ENCODE results near the gene ZACN. TPM values are rescaled to one million over a fixed set of nuclear protein-coding genes. Genes with fewer than 3 reads are reported as not detected.

ZACN gene
- total RNA-seq, 2 donors from 2014 or later = not detected

- ATAC-seq (ENCODE audit: insufficient number of reproducible peaks, low FRiP score, low read depth) = no peak
- no peak overlapping the region for H3K4me3 ChIP-seq
- H3K9me3 ChIP-seq = no peaks in the 10 kb centered on the region
- no peak for DNase-seq (ENCODE audit: low spot score)
- peaks cover 0 to 12% of the 10 kb centered on the region in 2 donors for H3K4me1 ChIP-seq (ENCODE audit: control insufficient read depth in 1 of 2, low read depth in 2 of 2)
- H3K27ac ChIP-seq = no peak overlapping the region
- TF ChIP-seq, protein P1, sequence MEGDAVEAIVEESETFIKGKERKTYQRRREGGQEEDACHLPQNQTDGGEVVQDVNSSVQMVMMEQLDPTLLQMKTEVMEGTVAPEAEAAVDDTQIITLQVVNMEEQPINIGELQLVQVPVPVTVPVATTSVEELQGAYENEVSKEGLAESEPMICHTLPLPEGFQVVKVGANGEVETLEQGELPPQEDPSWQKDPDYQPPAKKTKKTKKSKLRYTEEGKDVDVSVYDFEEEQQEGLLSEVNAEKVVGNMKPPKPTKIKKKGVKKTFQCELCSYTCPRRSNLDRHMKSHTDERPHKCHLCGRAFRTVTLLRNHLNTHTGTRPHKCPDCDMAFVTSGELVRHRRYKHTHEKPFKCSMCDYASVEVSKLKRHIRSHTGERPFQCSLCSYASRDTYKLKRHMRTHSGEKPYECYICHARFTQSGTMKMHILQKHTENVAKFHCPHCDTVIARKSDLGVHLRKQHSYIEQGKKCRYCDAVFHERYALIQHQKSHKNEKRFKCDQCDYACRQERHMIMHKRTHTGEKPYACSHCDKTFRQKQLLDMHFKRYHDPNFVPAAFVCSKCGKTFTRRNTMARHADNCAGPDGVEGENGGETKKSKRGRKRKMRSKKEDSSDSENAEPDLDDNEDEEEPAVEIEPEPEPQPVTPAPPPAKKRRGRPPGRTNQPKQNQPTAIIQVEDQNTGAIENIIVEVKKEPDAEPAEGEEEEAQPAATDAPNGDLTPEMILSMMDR (IDR thresholded peaks at IDR 0.05) = no peak
- H3K36me3 ChIP-seq = no peaks in the 10 kb centered on the region
- no peaks in the 10 kb centered on the region for H3K27me3 ChIP-seq (replicated peaks; ENCODE audit: insufficient read depth)
Measured at GRCh38 chr17:76125922-76126321, 46.9 kb downstream of the ZACN start.

GRCh38 chr17:76130473-76130872 lies 51.5 kb downstream of the ZACN start:
- TF ChIP-seq, protein P1 (IDR thresholded peaks at IDR 0.05) = no peak
- H3K9me3 ChIP-seq = no peaks in the 10 kb centered on the region
- H3K27me3 ChIP-seq (replicated peaks; ENCODE audit: insufficient read depth) = no peaks in the 10 kb centered on the region
- no peak overlapping the region for H3K27ac ChIP-seq
- no peaks in the 10 kb centered on the region for H3K36me3 ChIP-seq
- H3K4me1 ChIP-seq (ENCODE audit: control insufficient read depth in 1 of 2, low read depth in 2 of 2) = no peaks in the 10 kb centered on the region
- no peak overlapping the region for H3K4me3 ChIP-seq
- ATAC-seq (ENCODE audit: insufficient number of reproducible peaks, low FRiP score, low read depth) = no peak
- no peak for DNase-seq (ENCODE audit: low spot score)

DNA sequence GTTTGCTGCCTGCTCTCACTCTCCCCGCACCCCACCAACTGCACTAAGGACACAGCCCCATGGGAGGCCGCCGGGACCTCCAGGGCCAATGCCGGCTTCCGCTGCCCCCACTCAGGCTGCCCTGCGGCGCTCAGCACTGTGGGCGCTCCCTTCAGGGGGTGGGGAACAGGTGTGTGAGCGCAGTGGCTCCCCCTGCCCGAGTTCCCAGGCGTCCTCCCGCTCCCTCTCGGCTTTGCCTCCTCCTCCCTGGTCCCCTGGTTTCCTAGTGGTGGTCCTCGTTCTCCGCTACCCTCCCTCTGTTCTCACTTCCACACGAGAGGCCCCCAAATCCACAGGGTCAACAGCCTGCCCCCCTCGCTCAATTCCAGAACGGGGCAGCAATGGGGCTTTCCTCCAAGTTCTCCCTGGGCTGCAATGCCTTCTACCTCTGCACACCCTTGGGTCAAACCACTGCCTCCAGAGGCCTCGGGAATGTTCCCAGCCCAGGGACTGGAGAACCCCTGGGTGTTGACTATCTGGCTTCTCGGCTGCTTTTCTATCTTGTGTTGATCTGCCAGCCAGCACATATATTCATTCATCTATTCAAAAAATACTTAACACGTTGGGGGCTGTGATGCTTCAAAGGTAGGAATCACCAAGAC lies 52.2 kb downstream of the ZACN start:
- H3K27me3 ChIP-seq (replicated peaks; ENCODE audit: insufficient read depth) = no peaks in the 10 kb centered on the region
- no peaks in the 10 kb centered on the region for H3K36me3 ChIP-seq
- no peaks in the 10 kb centered on the region for H3K9me3 ChIP-seq
- TF ChIP-seq, protein P1 (IDR thresholded peaks at IDR 0.05) = no peak
- H3K4me1 ChIP-seq (ENCODE audit: control insufficient read depth in 1 of 2, low read depth in 2 of 2) = no peaks in the 10 kb centered on the region
- H3K4me3 ChIP-seq = no peak overlapping the region
- no peak for ATAC-seq (ENCODE audit: insufficient number of reproducible peaks, low FRiP score, low read depth)
- DNase-seq (ENCODE audit: low spot score) = no peak
- H3K27ac ChIP-seq = no peak overlapping the region

DNA sequence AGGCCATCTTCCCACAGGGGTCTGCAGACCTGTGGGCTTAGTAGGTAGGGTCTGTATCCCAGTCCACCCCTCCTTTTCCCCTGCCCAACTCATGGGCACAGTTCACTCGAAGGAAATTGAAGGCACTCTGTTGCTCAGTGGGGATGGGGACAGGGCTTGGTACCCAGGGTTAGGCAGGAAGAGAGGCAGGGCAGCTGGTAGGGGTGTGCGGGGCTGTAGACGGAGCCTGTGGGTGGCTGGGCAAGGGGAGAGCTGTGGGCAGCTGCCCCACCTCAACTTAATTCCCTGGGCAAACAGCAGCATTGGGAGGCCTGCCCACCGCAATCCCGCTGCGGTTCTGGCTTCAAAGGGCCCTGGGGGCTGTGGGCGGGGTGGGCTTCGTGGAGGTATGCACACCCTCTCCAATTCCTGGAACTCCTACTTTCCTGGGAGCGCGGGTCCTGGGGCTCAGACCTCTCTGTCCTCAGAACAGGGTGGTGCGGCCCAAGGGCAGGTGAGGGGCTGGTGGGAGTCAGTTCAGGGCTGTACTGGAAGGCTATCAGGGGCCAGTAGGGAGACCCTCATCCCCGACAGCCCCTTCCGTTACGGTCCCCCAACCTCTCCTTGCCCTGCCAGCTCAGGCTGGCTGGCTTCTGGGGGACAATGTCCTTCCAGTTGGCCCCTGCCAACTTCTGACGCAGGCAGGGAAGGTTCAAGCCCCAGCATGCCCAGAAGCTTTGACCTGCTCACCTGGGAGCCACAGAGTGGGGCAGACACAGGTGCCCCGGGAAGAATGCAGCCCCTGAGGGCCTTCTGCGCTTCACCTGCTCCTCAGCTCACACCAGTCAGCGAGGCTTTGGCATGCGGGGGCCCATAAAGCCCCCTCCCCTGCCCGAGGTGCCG lies 53.0 kb downstream of the ZACN start:
- no peak overlapping the region for H3K4me3 ChIP-seq
- TF ChIP-seq, protein P1 (IDR thresholded peaks at IDR 0.05) = no peak
- ATAC-seq (ENCODE audit: insufficient number of reproducible peaks, low FRiP score, low read depth) (no peak), DNase-seq (ENCODE audit: low spot score) (no peak)
- H3K4me1 ChIP-seq (ENCODE audit: control insufficient read depth in 1 of 2, low read depth in 2 of 2) = no peaks in the 10 kb centered on the region
- no peak overlapping the region for H3K27ac ChIP-seq
- H3K36me3 ChIP-seq = no peaks in the 10 kb centered on the region
- no peaks in the 10 kb centered on the region for H3K9me3 ChIP-seq
- H3K27me3 ChIP-seq (replicated peaks; ENCODE audit: insufficient read depth) = peaks cover 4% of the 10 kb centered on the region

Other genes with a start within 250 kb of the ZACN start
- 10 to 100 TPM; 13.5 to 36.0 TPM for gene UNC13D, start 234.8 kb upstream of the ZACN start, total RNA-seq
- 10 to 100 TPM; 55.8 to 83.1 TPM for gene WBP2, start 223.8 kb upstream of the ZACN start, total RNA-seq
- gene TRIM47, start 200.6 kb upstream of the ZACN start, total RNA-seq = 10 to 100 TPM; 58.9 to 94.0 TPM
- 10 to 100 TPM; 21.4 to 22.6 TPM for gene TRIM65, start 182.2 kb upstream of the ZACN start, total RNA-seq
- 10 to 100 TPM; 42.4 to 56.2 TPM for gene MRPL38, start 174.3 kb upstream of the ZACN start, total RNA-seq
- 1 to 10 TPM; 6.3 to 8.0 TPM for gene FBF1, start 138.1 kb upstream of the ZACN start, total RNA-seq
- 10 to 100 TPM; 22.5 to 37.6 TPM for gene ACOX1, start 100.0 kb upstream of the ZACN start, total RNA-seq
- 1 to 10 TPM; 6.0 to 8.1 TPM for gene TEN1, start 99.9 kb upstream of the ZACN start, total RNA-seq
- gene CDK3, start 78.3 kb upstream of the ZACN start, total RNA-seq = 1 to 10 TPM; 3.2 to 4.9 TPM
- 1 to 10 TPM; 1.4 to 1.6 TPM for gene EVPL, start 51.9 kb upstream of the ZACN start, total RNA-seq
- gene SRP68, start 6.7 kb upstream of the ZACN start, total RNA-seq = 10 to 100 TPM; 19.1 to 39.9 TPM
- 1 to 10 TPM in 1 of 2 donors, not detected in 1; 1.4 TPM for gene GALR2, start 4.4 kb upstream of the ZACN start, total RNA-seq
- 10 to 100 TPM; 79.7 to 94.0 TPM for gene EXOC7, start 24.6 kb downstream of the ZACN start, total RNA-seq
- gene FOXJ1, start 62.1 kb downstream of the ZACN start, total RNA-seq = not detected
- 1 to 10 TPM in 1 of 2 donors, under 1 TPM in 1; 0.41 to 1.9 TPM for gene RNF157, start 161.3 kb downstream of the ZACN start, total RNA-seq
- gene UBALD2, start 186.2 kb downstream of the ZACN start, total RNA-seq = 10 to 100 TPM in 1 of 2 donors, 1 to 10 TPM in 1; 9.9 to 14.9 TPM
- 1 to 10 TPM; 6.1 to 6.9 TPM for gene QRICH2, start 229.1 kb downstream of the ZACN start, total RNA-seq

All from thoracic aorta (tissue), 2 donors.